ENCODE results near the gene PANK2. TPM values are rescaled to one million over a fixed set of nuclear protein-coding genes. Genes with fewer than 3 reads are reported as not detected.

PANK2 gene
- total RNA-seq, 1 experiment from 2014 or later: 62.7 TPM

DNA sequence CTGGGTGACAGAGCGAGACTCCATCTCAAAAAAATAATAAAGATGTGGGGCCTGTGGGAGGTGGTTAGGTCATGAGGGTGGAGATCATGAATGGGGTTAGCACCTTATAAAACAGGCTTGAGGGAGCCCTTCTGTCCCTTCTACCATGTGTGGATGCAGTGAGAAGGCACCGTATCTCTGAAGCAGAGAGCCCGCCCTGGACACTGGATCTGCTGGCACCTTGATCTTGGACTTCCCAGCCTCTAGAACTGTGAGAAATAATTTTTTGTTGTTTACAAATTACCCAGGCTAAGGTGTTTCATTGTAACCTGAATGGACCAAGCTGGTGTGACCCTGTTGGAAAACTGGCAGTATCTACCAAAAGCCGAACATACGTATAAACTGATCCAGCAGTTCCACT, 15.7 kb upstream of the PANK2 start:
- POLR2A ChIA-PET: interaction anchor here (0.6 kb wide), 1 partner anchor 12 kb away, joined by 4 read pairs; no protein-coding TSS in a partner anchor
- H3K4me1 Mint-ChIP-seq: peaks cover 7% of the 10 kb centered on the region
- CTCF ChIA-PET: no interaction called here
- ATAC-seq: no peak
- TF ChIP-seq ELF4 (CRISPR knock-in tag; IDR thresholded peaks at IDR 0.05; ENCODE audit: low read depth) (no peak), IRF2 (CRISPR knock-in tag; IDR thresholded peaks at IDR 0.05; ENCODE audit: borderline replicate concordance, low read depth) (no peak), JAZF1 (CRISPR knock-in tag; IDR thresholded peaks at IDR 0.05) (no peak), HMGA2 (CRISPR knock-in tag; IDR thresholded peaks at IDR 0.05) (no peak)
- TF ChIP-seq, protein P1, sequence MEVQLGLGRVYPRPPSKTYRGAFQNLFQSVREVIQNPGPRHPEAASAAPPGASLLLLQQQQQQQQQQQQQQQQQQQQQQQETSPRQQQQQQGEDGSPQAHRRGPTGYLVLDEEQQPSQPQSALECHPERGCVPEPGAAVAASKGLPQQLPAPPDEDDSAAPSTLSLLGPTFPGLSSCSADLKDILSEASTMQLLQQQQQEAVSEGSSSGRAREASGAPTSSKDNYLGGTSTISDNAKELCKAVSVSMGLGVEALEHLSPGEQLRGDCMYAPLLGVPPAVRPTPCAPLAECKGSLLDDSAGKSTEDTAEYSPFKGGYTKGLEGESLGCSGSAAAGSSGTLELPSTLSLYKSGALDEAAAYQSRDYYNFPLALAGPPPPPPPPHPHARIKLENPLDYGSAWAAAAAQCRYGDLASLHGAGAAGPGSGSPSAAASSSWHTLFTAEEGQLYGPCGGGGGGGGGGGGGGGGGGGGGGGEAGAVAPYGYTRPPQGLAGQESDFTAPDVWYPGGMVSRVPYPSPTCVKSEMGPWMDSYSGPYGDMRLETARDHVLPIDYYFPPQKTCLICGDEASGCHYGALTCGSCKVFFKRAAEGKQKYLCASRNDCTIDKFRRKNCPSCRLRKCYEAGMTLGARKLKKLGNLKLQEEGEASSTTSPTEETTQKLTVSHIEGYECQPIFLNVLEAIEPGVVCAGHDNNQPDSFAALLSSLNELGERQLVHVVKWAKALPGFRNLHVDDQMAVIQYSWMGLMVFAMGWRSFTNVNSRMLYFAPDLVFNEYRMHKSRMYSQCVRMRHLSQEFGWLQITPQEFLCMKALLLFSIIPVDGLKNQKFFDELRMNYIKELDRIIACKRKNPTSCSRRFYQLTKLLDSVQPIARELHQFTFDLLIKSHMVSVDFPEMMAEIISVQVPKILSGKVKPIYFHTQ (CRISPR knock-in tag; IDR thresholded peaks at IDR 0.05): no peak
- no peak overlapping the region for H3K27ac Mint-ChIP-seq
- DNase-seq (ENCODE audit: low spot score): no peak
- H3K36me3 Mint-ChIP-seq: peaks cover 15% of the 10 kb centered on the region
- H3K9me3 Mint-ChIP-seq: no peaks in the 10 kb centered on the region
- H3K4me3 Mint-ChIP-seq: no peak overlapping the region
- no peaks in the 10 kb centered on the region for H3K27me3 Mint-ChIP-seq (ENCODE audit: low read depth)

GRCh38 chr20:3874194-3874844, 14.9 kb upstream of the PANK2 start:
- Mint-ChIP-seq H3K27ac (no peak overlapping the region), H3K4me1 (peaks cover 7% of the 10 kb centered on the region), H3K27me3 (ENCODE audit: low read depth) (no peaks in the 10 kb centered on the region), H3K36me3 (peaks cover 16% of the 10 kb centered on the region), H3K4me3 (no peak overlapping the region), H3K9me3 (no peaks in the 10 kb centered on the region)
- ATAC-seq: no peak
- ChIA-PET POLR2A (no interaction called here), CTCF (no interaction called here)
- TF ChIP-seq MXD4 (CRISPR knock-in tag; IDR thresholded peaks at IDR 0.05; ENCODE audit: borderline replicate concordance): no peak
- no peak for TF ChIP-seq ATF1 (CRISPR knock-in tag; IDR thresholded peaks at IDR 0.05)
- TF ChIP-seq OVOL2 (CRISPR knock-in tag; IDR thresholded peaks at IDR 0.05; ENCODE audit: borderline replicate concordance): no peak
- TF ChIP-seq ZNF532 (CRISPR knock-in tag; IDR thresholded peaks at IDR 0.05; ENCODE audit: borderline replicate concordance): no peak
- no peak for TF ChIP-seq JUN (CRISPR knock-in tag; IDR thresholded peaks at IDR 0.05)
- TF ChIP-seq CBFB (CRISPR knock-in tag; IDR thresholded peaks at IDR 0.05; ENCODE audit: low read depth): no peak
- TF ChIP-seq CREM (CRISPR knock-in tag; IDR thresholded peaks at IDR 0.05): no peak
- no peak for TF ChIP-seq JAZF1 (CRISPR knock-in tag; IDR thresholded peaks at IDR 0.05)
- no peak for DNase-seq (ENCODE audit: low spot score)

GRCh38 chr20:3875378-3875974, 13.7 kb upstream of the PANK2 start:
- H3K27me3 Mint-ChIP-seq (ENCODE audit: low read depth): no peaks in the 10 kb centered on the region
- TF ChIP-seq ZBTB21 (CRISPR knock-in tag; IDR thresholded peaks at IDR 0.05; ENCODE audit: borderline replicate concordance) (no peak), CREM (CRISPR knock-in tag; IDR thresholded peaks at IDR 0.05) (no peak), NFE2L1 (CRISPR knock-in tag; IDR thresholded peaks at IDR 0.05) (no peak), KAT7 (CRISPR knock-in tag; IDR thresholded peaks at IDR 0.05; ENCODE audit: borderline replicate concordance) (no peak), SMAD4 (CRISPR knock-in tag; IDR thresholded peaks at IDR 0.05) (no peak), MYBL2 (CRISPR knock-in tag; IDR thresholded peaks at IDR 0.05) (no peak), FOXP4 (CRISPR knock-in tag; IDR thresholded peaks at IDR 0.05) (no peak), IRF2 (CRISPR knock-in tag; IDR thresholded peaks at IDR 0.05; ENCODE audit: borderline replicate concordance, low read depth) (no peak), JUN (CRISPR knock-in tag; IDR thresholded peaks at IDR 0.05) (no peak)
- TF ChIP-seq, protein P2, sequence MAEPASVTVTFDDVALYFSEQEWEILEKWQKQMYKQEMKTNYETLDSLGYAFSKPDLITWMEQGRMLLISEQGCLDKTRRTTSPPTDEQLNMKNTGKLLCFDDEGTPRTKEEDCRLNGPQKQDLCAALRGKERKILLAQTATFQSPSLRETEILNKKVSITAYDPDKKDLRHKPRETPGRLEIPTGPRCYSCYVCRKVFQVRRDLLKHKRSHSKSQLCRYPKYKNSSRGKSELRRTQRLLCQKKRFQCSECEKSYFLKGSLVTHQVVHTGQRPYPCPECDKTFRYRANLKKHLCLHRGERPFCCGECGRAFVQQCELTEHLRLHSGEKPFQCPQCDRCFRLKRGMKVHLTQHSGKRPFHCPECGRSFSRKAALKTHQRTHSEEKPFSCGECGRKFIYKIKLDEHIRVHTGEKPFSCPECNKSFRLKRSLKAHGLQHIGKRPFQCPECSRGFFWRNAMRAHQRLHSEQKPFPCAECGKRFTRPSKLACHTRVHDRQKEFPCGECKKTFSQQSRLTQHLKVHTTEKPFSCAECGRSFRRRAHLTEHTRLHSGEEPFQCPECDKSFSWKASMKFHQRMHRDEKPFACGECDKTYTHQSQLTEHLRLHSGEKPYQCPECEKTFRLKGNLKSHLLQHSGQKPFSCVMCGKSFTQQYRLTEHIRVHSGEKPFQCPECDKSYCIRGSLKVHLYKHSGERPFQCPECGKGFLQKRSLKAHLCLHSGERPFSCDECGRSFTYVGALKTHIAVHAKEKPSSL (CRISPR knock-in tag; conservative IDR thresholded peaks at IDR 0.05): no peak
- H3K9me3 Mint-ChIP-seq: no peaks in the 10 kb centered on the region
- ATAC-seq (peak; percentile 16; the same call in 1 of the 2 replicates), DNase-seq (ENCODE audit: low spot score) (no peak)
- no peak overlapping the region for H3K4me3 Mint-ChIP-seq
- ChIA-PET CTCF (interaction anchor here (1.5 kb wide), 2 partner anchors 55 to 210 kb away, joined by 3 read pairs; partner anchors contain the start of gene AP5S1), POLR2A (no interaction called here)
- no peak overlapping the region; the same call in 1 of the 2 replicates for H3K27ac Mint-ChIP-seq
- H3K4me1 Mint-ChIP-seq: peaks cover 7% of the 10 kb centered on the region
- H3K36me3 Mint-ChIP-seq: peaks cover 16% of the 10 kb centered on the region
